Panc1 (cell line): ENCODE data around the gene SETD2. TPM values are rescaled to one million over a fixed set of nuclear protein-coding genes. Genes with fewer than 3 reads are reported as not detected.

Experiments
- ATAC-seq: fragments of 200-7000 bp; cut with Tn5 transposase; 2 replicates; pipeline ENCODE4 v1.9.1; 2020; ENCODE audit warnings: mild to moderate bottlenecking, moderate library complexity
- BruUV-seq: library from RNA; stranded (reverse); fragments of 400-500 nt; replicated peaks from 2 replicates; lab custom pipeline; 2021; lab: Mats Ljungman, UMichigan
- CTCF ChIA-PET: fragments of 300-600 bp; sonication (Branson Sonifier 250); formaldehyde crosslinking; loops from one replicate; lab custom pipeline; 2022; ENCODE audit warnings: antibody characterized with exemption; lab: Charles Lee
- POLR2A ChIA-PET: fragments of 300-600 bp; sonication (Branson Sonifier 250); formaldehyde crosslinking; loops from one replicate; lab custom pipeline; 2022; ENCODE audit warnings: antibody characterized with exemption; lab: Charles Lee
- DNase-seq: peaks from one replicate; pipeline ENCODE4 v3.0.0-alpha.2; 2010; ENCODE audit warnings: low read depth, low spot score
- H3K27ac ChIP-seq: 2 replicates; pipeline ENCODE4 v1.5.1; 2011; ENCODE audit warnings: mild to moderate bottlenecking, low read length, inconsistent platforms
- H3K27me3 ChIP-seq: fragments of 200-500 bp; sonication (Bioruptor generic); 2 replicates; pipeline ENCODE4 v1.6.0; 2014; ENCODE audit warnings: low read length, inconsistent platforms; ENCODE audit not compliant: control insufficient read depth, insufficient read depth
- H3K36me3 ChIP-seq: fragments of 200-500 bp; sonication (Bioruptor generic); 2 replicates; pipeline ENCODE4 v1.5.1; 2014; ENCODE audit warnings: inconsistent platforms, mild to moderate bottlenecking, low read length, moderate library complexity; ENCODE audit not compliant: control insufficient read depth, insufficient read depth
- H3K4me1 ChIP-seq: 2 replicates; pipeline ENCODE4 v1.5.1; 2011; ENCODE audit warnings: inconsistent platforms, mild to moderate bottlenecking, low read length, moderate library complexity; ENCODE audit not compliant: control insufficient read depth, insufficient read depth
- H3K4me3 ChIP-seq, 2 experiments: 2 replicates each; pipeline ENCODE4 v1.5.1; 2011 to 2012; ENCODE audit warnings: low read depth in 2 of 2, low read length in 2 of 2, mild to moderate bottlenecking in 2 of 2, inconsistent platforms in 1 of 2, moderate library complexity in 1 of 2
- H3K9me3 ChIP-seq: fragments of 200-500 bp; sonication (Bioruptor generic); 2 replicates; pipeline ENCODE4 v1.5.1; 2014; ENCODE audit warnings: low read depth, mild to moderate bottlenecking, inconsistent platforms, low read length, moderate library complexity; ENCODE audit not compliant: control insufficient read depth, insufficient read depth
- POLR2AphosphoS5 ChIP-seq: IDR thresholded peaks from 2 replicates; pipeline ENCODE4 v1.6.1; 2012; ENCODE audit warnings: mild to moderate bottlenecking, low read depth, low read length, moderate library complexity
- SIN3A ChIP-seq: IDR thresholded peaks from 2 replicates; pipeline ENCODE4 v1.6.1; 2012; ENCODE audit warnings: low read depth, mild to moderate bottlenecking, low read length, moderate library complexity, borderline replicate concordance; ENCODE audit not compliant: insufficient read depth
- TCF7L2 ChIP-seq: IDR thresholded peaks from 2 replicates; pipeline ENCODE4 v1.6.1; 2011; ENCODE audit warnings: mild to moderate bottlenecking, low read depth, low read length, inconsistent platforms
- in situ Hi-C: cut with HindIII; loops from 2 replicates; pipeline ENCODE4 v1.10.0; 2016; ENCODE audit warnings: low sequenced_read_pairs, low pct_unique_long_range_greater_than_20kb
- intact Hi-C: fragments of 100-400 bp; cut with micrococcal nuclease; formaldehyde crosslinking; loops from one replicate; pipeline ENCODE4 v1.10.0; 2022; ENCODE audit not compliant: unreplicated experiment
- total RNA-seq: library from RNA; stranded (reverse); gene quantifications from one replicate; pipeline ENCODE4 v1.2.1, GENCODE V29; 2021; ENCODE audit not compliant: unreplicated experiment
- TF ChIP-seq, protein P1 (sequence below), 2 experiments: IDR thresholded peaks; 2 replicates each; pipeline ENCODE4 v1.6.1; 2011 to 2012; ENCODE audit warnings: low read depth in 2 of 2, control low read depth in 1 of 2, low read length in 1 of 2, mild to moderate bottlenecking in 1 of 2, moderate library complexity in 1 of 2; ENCODE audit not compliant: insufficient read depth in 1 of 2
- TF ChIP-seq, protein P2 (sequence below): fragments of 450-650 bp; IDR thresholded peaks from 2 replicates; pipeline ENCODE4 v1.5.1; 2017; ENCODE audit warnings: mild to moderate bottlenecking

SETD2 gene
- total RNA-seq, 1 experiment from 2014 or later, result 32.6 TPM

DNA sequence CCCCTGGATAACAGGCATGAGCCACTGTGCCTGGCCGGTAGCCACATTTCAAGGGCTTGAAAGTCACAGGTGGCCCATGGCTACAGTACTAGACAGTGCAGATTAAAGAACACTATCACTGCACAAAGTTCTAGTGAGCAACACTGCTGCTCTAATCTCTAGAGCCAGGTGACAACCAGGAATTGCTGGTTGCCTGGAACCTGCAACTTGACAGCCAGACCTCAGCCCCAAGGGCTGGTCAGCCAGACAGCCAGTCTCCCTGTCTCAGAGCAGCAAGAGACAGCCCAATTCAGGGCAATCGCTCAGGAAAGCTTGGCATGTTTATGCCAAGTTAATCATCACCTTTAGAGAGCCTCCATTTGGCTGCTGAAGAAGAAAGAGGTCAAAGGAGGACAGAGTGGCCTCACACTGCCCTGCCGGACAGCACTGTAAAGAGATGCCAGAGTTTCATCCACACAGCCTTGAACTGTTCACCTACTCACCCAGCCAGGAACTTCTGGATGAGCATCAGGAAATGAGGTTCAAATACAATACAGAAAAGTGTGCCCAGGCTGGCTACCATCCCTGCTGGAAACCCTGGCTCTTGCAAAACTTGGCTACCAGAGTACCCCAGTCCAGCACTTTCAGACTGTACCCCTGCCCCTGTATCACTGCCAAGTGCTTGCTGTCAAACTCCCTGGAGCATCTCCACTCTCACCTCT, 193.4 kb downstream of the SETD2 start:
- H3K27ac ChIP-seq, result no peak overlapping the region
- no peaks in the 10 kb centered on the region for H3K9me3 ChIP-seq
- TF ChIP-seq, protein P1, sequence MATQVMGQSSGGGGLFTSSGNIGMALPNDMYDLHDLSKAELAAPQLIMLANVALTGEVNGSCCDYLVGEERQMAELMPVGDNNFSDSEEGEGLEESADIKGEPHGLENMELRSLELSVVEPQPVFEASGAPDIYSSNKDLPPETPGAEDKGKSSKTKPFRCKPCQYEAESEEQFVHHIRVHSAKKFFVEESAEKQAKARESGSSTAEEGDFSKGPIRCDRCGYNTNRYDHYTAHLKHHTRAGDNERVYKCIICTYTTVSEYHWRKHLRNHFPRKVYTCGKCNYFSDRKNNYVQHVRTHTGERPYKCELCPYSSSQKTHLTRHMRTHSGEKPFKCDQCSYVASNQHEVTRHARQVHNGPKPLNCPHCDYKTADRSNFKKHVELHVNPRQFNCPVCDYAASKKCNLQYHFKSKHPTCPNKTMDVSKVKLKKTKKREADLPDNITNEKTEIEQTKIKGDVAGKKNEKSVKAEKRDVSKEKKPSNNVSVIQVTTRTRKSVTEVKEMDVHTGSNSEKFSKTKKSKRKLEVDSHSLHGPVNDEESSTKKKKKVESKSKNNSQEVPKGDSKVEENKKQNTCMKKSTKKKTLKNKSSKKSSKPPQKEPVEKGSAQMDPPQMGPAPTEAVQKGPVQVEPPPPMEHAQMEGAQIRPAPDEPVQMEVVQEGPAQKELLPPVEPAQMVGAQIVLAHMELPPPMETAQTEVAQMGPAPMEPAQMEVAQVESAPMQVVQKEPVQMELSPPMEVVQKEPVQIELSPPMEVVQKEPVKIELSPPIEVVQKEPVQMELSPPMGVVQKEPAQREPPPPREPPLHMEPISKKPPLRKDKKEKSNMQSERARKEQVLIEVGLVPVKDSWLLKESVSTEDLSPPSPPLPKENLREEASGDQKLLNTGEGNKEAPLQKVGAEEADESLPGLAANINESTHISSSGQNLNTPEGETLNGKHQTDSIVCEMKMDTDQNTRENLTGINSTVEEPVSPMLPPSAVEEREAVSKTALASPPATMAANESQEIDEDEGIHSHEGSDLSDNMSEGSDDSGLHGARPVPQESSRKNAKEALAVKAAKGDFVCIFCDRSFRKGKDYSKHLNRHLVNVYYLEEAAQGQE (IDR thresholded peaks at IDR 0.05; ENCODE audit: insufficient read depth in 1 of 2, low read depth in 2 of 2, low read length in 1 of 2), result no peak
- TF ChIP-seq SIN3A (no peak), POLR2AphosphoS5 (no peak), TCF7L2 (no peak)
- TF ChIP-seq, protein P2, sequence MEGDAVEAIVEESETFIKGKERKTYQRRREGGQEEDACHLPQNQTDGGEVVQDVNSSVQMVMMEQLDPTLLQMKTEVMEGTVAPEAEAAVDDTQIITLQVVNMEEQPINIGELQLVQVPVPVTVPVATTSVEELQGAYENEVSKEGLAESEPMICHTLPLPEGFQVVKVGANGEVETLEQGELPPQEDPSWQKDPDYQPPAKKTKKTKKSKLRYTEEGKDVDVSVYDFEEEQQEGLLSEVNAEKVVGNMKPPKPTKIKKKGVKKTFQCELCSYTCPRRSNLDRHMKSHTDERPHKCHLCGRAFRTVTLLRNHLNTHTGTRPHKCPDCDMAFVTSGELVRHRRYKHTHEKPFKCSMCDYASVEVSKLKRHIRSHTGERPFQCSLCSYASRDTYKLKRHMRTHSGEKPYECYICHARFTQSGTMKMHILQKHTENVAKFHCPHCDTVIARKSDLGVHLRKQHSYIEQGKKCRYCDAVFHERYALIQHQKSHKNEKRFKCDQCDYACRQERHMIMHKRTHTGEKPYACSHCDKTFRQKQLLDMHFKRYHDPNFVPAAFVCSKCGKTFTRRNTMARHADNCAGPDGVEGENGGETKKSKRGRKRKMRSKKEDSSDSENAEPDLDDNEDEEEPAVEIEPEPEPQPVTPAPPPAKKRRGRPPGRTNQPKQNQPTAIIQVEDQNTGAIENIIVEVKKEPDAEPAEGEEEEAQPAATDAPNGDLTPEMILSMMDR, result no peak
- in situ Hi-C loops (no loop called here), intact Hi-C loops (no loop called here)
- DNase-seq (no peak), ATAC-seq (no peak; the same call in 1 of the 2 replicates)
- H3K4me3 ChIP-seq, result no peak overlapping the region
- no peaks in the 10 kb centered on the region for H3K27me3 ChIP-seq
- POLR2A ChIA-PET, result interaction anchor here (0.7 kb wide), 1 partner anchor 17 kb away, joined by 3 read pairs; no protein-coding TSS in a partner anchor
- no peaks in the 10 kb centered on the region; the same call in 1 of the 2 replicates for H3K36me3 ChIP-seq
- no TSS peak for BruUV-seq
- CTCF ChIA-PET, result no interaction called here
- H3K4me1 ChIP-seq, result peaks cover 25% of the 10 kb centered on the region

DNA sequence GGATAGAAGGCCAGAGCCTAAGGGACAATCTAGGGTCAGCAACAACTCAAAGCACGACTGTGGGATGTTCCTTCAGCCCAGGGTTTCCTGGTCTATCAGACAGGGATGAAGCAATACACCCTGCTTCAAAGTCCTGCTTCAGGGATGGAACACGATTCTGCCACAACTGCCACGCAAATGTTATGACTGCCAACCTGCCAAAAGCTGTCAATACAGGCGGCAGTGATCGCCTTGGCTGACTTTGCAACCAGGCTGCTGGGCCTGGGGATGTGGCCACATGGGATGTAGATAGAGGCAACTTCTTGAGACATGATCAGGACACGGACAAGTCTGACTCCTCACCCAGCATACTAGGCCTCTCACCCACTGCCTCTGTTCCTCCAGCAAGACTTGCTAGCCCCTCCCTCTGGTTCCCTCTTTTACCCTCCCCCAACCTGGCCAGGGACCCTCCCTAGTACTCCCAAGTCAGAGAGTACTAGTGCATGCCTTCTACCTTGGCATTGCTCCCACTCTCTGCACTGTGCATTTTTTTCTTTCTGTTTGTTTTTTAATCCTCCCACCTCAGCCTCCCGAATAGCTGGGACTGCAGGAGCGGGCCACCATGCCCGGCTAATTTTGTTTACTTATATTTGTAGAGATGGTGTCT, 195.0 kb downstream of the SETD2 start:
- ATAC-seq, result no peak

More for the DNA sequence above, 195.0 kb downstream of the SETD2 start:
- in situ Hi-C loops (no loop called here), intact Hi-C loops (no loop called here)
- ChIA-PET CTCF (no interaction called here), POLR2A (no interaction called here)
- Histone ChIP-seq H3K36me3 (no peaks in the 10 kb centered on the region), H3K27me3 (no peaks in the 10 kb centered on the region), H3K9me3 (no peaks in the 10 kb centered on the region), H3K4me1 (peaks cover 19% of the 10 kb centered on the region), H3K4me3 (no peak overlapping the region), H3K27ac (no peak overlapping the region)
- DNase-seq, result no peak
- no TSS peak for BruUV-seq
- TF ChIP-seq TCF7L2 (no peak), SIN3A (no peak), POLR2AphosphoS5 (no peak)
- TF ChIP-seq, protein P1 (IDR thresholded peaks at IDR 0.05; ENCODE audit: insufficient read depth in 1 of 2, low read depth in 2 of 2, low read length in 1 of 2), result no peak
- TF ChIP-seq, protein P2, result no peak
